Pulmonary artery endothelial cell (primary cell): ENCODE results near the gene BMPER. TPM values are rescaled to one million over a fixed set of nuclear protein-coding genes. Genes with fewer than 3 reads are reported as not detected.

Source experiments
- DNase-seq: peaks from one replicate; pipeline ENCODE4 v3.0.0-alpha.2; 2011; ENCODE audit warnings: low read depth, low spot score
- total RNA-seq: library from RNA; depleted of rRNA; stranded (reverse); fragments of >200 nt; gene quantifications from 2 replicates; pipeline ENCODE4 v1.2.3, GENCODE V29; 2014

BMPER gene
- total RNA-seq, 1 donor from 2014 or later = 0.46 TPM

GRCh38 chr7:34086981-34087380 is 181.6 kb downstream of the BMPER start:
- DNase-seq = no peak

GRCh38 chr7:34087892-34088891 is 182.9 kb downstream of the BMPER start:
- no peak for DNase-seq

- DNase-seq = no peak
Observed at GRCh38 chr7:34090816-34091215, 185.5 kb downstream of the BMPER start.

- no peak for DNase-seq
Observed at GRCh38 chr7:34091321-34091917, 186.1 kb downstream of the BMPER start.

GRCh38 chr7:34093276-34093675 is 187.9 kb downstream of the BMPER start:
- no peak for DNase-seq

GRCh38 chr7:34096198-34096651 is 190.9 kb downstream of the BMPER start:
- DNase-seq = no peak

- no peak for DNase-seq
Observed at GRCh38 chr7:34096777-34097176, 191.4 kb downstream of the BMPER start.

- no peak for DNase-seq
Observed at GRCh38 chr7:34100661-34101060, 195.3 kb downstream of the BMPER start.

- DNase-seq = no peak
Observed at GRCh38 chr7:34104115-34104514, 198.8 kb downstream of the BMPER start.

- no peak for DNase-seq
Observed at GRCh38 chr7:34104992-34105391, 199.7 kb downstream of the BMPER start.

GRCh38 chr7:34107276-34107675 is 201.9 kb downstream of the BMPER start:
- DNase-seq = no peak

GRCh38 chr7:34108165-34108564 is 202.8 kb downstream of the BMPER start:
- no peak for DNase-seq

GRCh38 chr7:34109936-34110780 is 204.8 kb downstream of the BMPER start:
- DNase-seq = no peak

GRCh38 chr7:34111031-34111430 is 205.7 kb downstream of the BMPER start:
- no peak for DNase-seq

- DNase-seq = no peak
Observed at GRCh38 chr7:34115503-34115902, 210.2 kb downstream of the BMPER start.

GRCh38 chr7:34117573-34117972 is 212.2 kb downstream of the BMPER start:
- no peak for DNase-seq

GRCh38 chr7:34121366-34121765 is 216.0 kb downstream of the BMPER start:
- no peak for DNase-seq

- no peak for DNase-seq
Observed at GRCh38 chr7:34123316-34123715, 218.0 kb downstream of the BMPER start.

GRCh38 chr7:34124765-34125164 is 219.4 kb downstream of the BMPER start:
- DNase-seq = no peak

- no peak for DNase-seq
Observed at GRCh38 chr7:34128762-34129161, 223.4 kb downstream of the BMPER start.

- DNase-seq = no peak
Observed at GRCh38 chr7:34130558-34131295, 225.4 kb downstream of the BMPER start.
